Osteocyte (in vitro differentiated cells): ENCODE measurements around the gene RBP3. TPM values are rescaled to one million over a fixed set of nuclear protein-coding genes. Genes with fewer than 3 reads are reported as not detected.
A peak's percentile ranks its signal among the peaks of the same experiment; 100 is the strongest.

Source experiments
- DNase-seq: peaks from one replicate; pipeline ENCODE4 v3.0.0; 2021; ENCODE audit warnings: mixed read lengths; ENCODE audit not compliant: unreplicated experiment; ENCODE audit errors: extremely low spot score
- H3K27ac Mint-ChIP-seq: one replicate; pipeline ENCODE4 v1.8.0; 2021; ENCODE audit warnings: mild to moderate bottlenecking, mixed read lengths; ENCODE audit not compliant: unreplicated experiment
- H3K27me3 Mint-ChIP-seq: one replicate; pipeline ENCODE4 v1.8.0; 2021; ENCODE audit warnings: mixed read lengths; ENCODE audit not compliant: unreplicated experiment
- H3K36me3 Mint-ChIP-seq: one replicate; pipeline ENCODE4 v1.8.0; 2021; ENCODE audit warnings: mixed read lengths; ENCODE audit not compliant: unreplicated experiment
- H3K4me1 Mint-ChIP-seq: one replicate; pipeline ENCODE4 v1.8.0; 2021; ENCODE audit warnings: mixed read lengths; ENCODE audit not compliant: unreplicated experiment
- H3K4me3 Mint-ChIP-seq: one replicate; pipeline ENCODE4 v1.8.0; 2021; ENCODE audit warnings: mild to moderate bottlenecking, moderate library complexity, mixed read lengths; ENCODE audit not compliant: unreplicated experiment
- H3K9me3 Mint-ChIP-seq: one replicate; pipeline ENCODE4 v1.8.0; 2021; ENCODE audit warnings: mixed read lengths; ENCODE audit not compliant: unreplicated experiment
- CTCF ChIP-seq: fragments of 200-600 bp; sonication (generic); IDR thresholded peaks from 2 replicates; pipeline ENCODE4 v1.5.0; 2021; ENCODE audit warnings: antibody characterized with exemption, mild to moderate bottlenecking, moderate library complexity
- total RNA-seq: library from RNA; stranded (reverse); gene quantifications from 2 replicates; pipeline ENCODE4 v1.2.1, GENCODE V29; 2021

The RBP3 gene
- total RNA-seq, 1 donor from 2014 or later = not detected

- Mint-ChIP-seq H3K36me3 (no peaks in the 10 kb centered on the region), H3K27ac (no peak overlapping the region), H3K27me3 (peaks cover 25% of the 10 kb centered on the region), H3K9me3 (no peaks in the 10 kb centered on the region), H3K4me1 (peaks cover 6% of the 10 kb centered on the region), H3K4me3 (no peak overlapping the region)
- no peak for DNase-seq
- TF ChIP-seq CTCF = no peak
Measured at GRCh38 chr10:47388879-47389278, 40.7 kb downstream of the RBP3 start.

DNA sequence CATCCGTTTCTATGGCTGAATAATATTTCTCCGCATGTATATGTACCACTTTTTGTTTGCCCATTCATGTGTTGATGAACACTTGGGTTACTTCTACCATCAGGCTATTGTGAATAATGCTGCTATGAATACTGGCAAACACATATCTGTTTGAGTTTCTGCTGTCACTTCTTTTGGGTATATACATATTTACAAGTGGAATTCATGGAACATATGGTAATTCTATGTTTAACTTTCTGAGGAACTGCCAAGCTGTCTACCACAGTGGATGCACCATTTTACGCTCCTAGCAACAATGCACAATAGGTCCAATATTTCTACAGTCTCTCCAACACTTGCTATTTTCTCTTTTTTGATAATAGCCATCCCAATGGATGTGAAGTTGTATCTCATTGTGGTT lies 41.5 kb downstream of the RBP3 start:
- no peak for TF ChIP-seq CTCF
- Mint-ChIP-seq H3K36me3 (no peaks in the 10 kb centered on the region), H3K4me3 (no peak overlapping the region), H3K27me3 (peaks cover 32% of the 10 kb centered on the region), H3K9me3 (no peaks in the 10 kb centered on the region), H3K27ac (no peak overlapping the region), H3K4me1 (peaks cover 4% of the 10 kb centered on the region)
- no peak for DNase-seq

- H3K9me3 Mint-ChIP-seq = peaks cover 13% of the 10 kb centered on the region
- H3K27me3 Mint-ChIP-seq = peaks cover 35% of the 10 kb centered on the region
- H3K36me3 Mint-ChIP-seq = peaks cover 4% of the 10 kb centered on the region
- no peak overlapping the region for H3K4me3 Mint-ChIP-seq
- no peak for DNase-seq
- H3K4me1 Mint-ChIP-seq = peaks cover 4% of the 10 kb centered on the region
- H3K27ac Mint-ChIP-seq = no peak overlapping the region
- TF ChIP-seq CTCF = no peak
Measured at GRCh38 chr10:47396311-47396717, 48.2 kb downstream of the RBP3 start.

DNA sequence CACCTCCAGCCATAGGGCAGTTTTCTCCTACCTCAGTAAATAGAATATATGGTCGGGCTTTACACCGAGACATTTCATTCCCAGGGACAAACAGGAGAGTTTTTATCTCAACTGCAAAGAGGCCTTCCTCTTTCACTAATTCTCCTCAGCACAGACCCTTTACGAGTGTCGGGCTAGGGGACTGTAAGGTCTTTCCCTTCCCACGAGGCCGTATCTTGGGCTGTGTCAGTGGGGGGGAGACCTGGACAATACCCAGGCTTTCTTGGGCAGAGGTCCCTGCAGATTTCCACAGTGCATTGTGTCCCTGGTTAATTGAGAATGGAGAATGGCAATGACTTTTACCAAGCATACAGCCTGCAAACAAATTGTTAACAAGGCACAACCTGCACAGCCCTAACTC lies 49.1 kb downstream of the RBP3 start:
- H3K27ac Mint-ChIP-seq = no peak overlapping the region
- peaks cover 10% of the 10 kb centered on the region for H3K4me1 Mint-ChIP-seq
- no peak for TF ChIP-seq CTCF
- peaks cover 4% of the 10 kb centered on the region for H3K36me3 Mint-ChIP-seq
- no peak overlapping the region for H3K4me3 Mint-ChIP-seq
- DNase-seq = no peak
- peaks cover 13% of the 10 kb centered on the region for H3K9me3 Mint-ChIP-seq
- H3K27me3 Mint-ChIP-seq = peaks cover 30% of the 10 kb centered on the region

DNA sequence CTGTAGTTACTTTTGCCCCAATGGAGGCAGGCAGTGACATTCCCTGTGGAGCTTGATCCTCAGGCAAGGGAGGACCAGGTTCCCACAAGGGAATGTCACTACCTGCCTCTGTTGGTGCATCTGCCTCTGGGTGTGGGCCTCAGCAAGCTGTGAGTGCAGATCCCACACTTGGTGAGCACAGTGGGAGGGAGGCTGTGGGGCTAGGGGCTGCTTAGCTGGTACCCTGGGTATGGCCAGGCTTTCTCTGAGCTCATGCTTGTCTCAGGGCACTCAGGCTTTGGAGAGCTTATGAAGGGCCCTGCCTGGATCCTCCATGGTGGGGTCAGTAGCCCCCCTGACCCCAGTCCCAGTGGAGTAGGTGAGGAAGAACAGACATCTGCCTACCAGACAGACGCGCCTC lies 52.1 kb downstream of the RBP3 start:
- peak; percentile 51 for DNase-seq
- TF ChIP-seq CTCF = no peak
- Mint-ChIP-seq H3K27ac (no peak overlapping the region), H3K9me3 (peaks cover 13% of the 10 kb centered on the region), H3K36me3 (peaks cover 4% of the 10 kb centered on the region), H3K4me3 (no peak overlapping the region), H3K27me3 (peaks cover 7% of the 10 kb centered on the region), H3K4me1 (peaks cover 36% of the 10 kb centered on the region)
